ENCODE data around the gene SH2D1B.

DNA sequence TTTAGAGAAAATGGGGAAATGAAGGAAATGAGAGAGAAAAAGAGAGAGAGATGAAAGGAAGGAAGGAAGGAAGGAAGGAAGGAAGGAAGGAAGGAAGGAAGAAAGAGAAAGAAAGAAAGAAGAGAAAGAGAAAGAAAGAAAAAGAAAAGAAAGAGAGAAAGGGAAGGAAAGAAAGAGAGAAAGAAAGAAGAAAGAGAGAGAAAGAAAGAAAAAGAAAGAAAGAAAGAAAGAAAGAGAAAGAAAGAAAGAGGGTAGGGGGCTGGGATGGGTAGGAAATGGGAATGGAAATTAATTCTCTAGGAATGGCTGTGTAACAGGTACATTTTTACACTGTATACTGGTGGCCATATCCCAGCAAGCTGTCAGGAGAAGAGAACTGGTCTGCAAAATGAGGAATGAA is 4.3 kb upstream of the SH2D1B start:
- no peak for TF ChIP-seq SPI1 (IDR thresholded peaks at IDR 0.05; ENCODE audit: borderline replicate concordance, low read depth)
- TF ChIP-seq, protein P1, sequence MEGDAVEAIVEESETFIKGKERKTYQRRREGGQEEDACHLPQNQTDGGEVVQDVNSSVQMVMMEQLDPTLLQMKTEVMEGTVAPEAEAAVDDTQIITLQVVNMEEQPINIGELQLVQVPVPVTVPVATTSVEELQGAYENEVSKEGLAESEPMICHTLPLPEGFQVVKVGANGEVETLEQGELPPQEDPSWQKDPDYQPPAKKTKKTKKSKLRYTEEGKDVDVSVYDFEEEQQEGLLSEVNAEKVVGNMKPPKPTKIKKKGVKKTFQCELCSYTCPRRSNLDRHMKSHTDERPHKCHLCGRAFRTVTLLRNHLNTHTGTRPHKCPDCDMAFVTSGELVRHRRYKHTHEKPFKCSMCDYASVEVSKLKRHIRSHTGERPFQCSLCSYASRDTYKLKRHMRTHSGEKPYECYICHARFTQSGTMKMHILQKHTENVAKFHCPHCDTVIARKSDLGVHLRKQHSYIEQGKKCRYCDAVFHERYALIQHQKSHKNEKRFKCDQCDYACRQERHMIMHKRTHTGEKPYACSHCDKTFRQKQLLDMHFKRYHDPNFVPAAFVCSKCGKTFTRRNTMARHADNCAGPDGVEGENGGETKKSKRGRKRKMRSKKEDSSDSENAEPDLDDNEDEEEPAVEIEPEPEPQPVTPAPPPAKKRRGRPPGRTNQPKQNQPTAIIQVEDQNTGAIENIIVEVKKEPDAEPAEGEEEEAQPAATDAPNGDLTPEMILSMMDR (IDR thresholded peaks at IDR 0.05; ENCODE audit: insufficient read depth, low read length): no peak
- TF ChIP-seq POLR2AphosphoS5 (IDR thresholded peaks at IDR 0.05; ENCODE audit: low read depth): no peak
